T-helper 1 cell treated with Interleukin-12 subunit alpha and Interleukin-12 subunit beta and Interleukin-4 antibody, amounts not matched to agents 30 μg/mL and 1 μg/mL, for 36 hours (primary cell): ENCODE data around the gene ZNF598.
"Not testable (repeated sequence)": the region's sequence is repeated elsewhere in the genome, so short reads cannot be mapped to it uniquely, and the experiment has no call there.

Experiments
- H3K27ac Mint-ChIP-seq: one replicate; pipeline ENCODE4 v1.8.0; 2021; ENCODE audit warnings: mild to moderate bottlenecking, mixed read lengths
- H3K27me3 Mint-ChIP-seq: one replicate; pipeline ENCODE4 v1.8.0; 2021; ENCODE audit warnings: low read depth, mixed read lengths
- H3K36me3 Mint-ChIP-seq: one replicate; pipeline ENCODE4 v1.8.0; 2021; ENCODE audit warnings: low read depth, mixed read lengths
- H3K4me1 Mint-ChIP-seq: one replicate; pipeline ENCODE4 v1.8.0; 2021; ENCODE audit warnings: low read depth, mixed read lengths
- H3K4me3 Mint-ChIP-seq: one replicate; pipeline ENCODE4 v1.8.0; 2021; ENCODE audit warnings: mild to moderate bottlenecking, moderate library complexity, mixed read lengths
- H3K9me3 Mint-ChIP-seq: one replicate; pipeline ENCODE4 v1.8.0; 2021; ENCODE audit warnings: mixed read lengths

ZNF598 gene

GRCh38 chr16:1962161-1963153, 47.2 kb downstream of the ZNF598 start:
- Mint-ChIP-seq H3K4me1 (peaks cover 40% of the 10 kb centered on the region), H3K4me3 (peak overlapping the region; percentile 96), H3K27ac (peak overlapping the region; percentile 63), H3K36me3 (peaks cover 35% of the 10 kb centered on the region)
- H3K27me3 Mint-ChIP-seq, H3K9me3 Mint-ChIP-seq: not testable (repeated sequence)

GRCh38 chr16:1961651-1962067, 48.0 kb downstream of the ZNF598 start:
- Mint-ChIP-seq H3K27me3 (no peaks in the 10 kb centered on the region), H3K4me1 (peaks cover 40% of the 10 kb centered on the region), H3K27ac (peak overlapping the region; percentile 62), H3K4me3 (peak overlapping the region; percentile 63), H3K36me3 (peaks cover 35% of the 10 kb centered on the region), H3K9me3 (no peaks in the 10 kb centered on the region)

- Mint-ChIP-seq H3K4me3 (peak overlapping the region; percentile 97), H3K9me3 (no peaks in the 10 kb centered on the region), H3K27me3 (no peaks in the 10 kb centered on the region), H3K36me3 (peaks cover 35% of the 10 kb centered on the region), H3K4me1 (peaks cover 40% of the 10 kb centered on the region), H3K27ac (peak overlapping the region; percentile 96)
These were observed 48.7 kb downstream of the ZNF598 start for GRCh38 chr16:1960665-1961630.

- no peaks in the 10 kb centered on the region for H3K9me3 Mint-ChIP-seq
- peak within 1 kb of the TSS; percentile 96 for H3K27ac Mint-ChIP-seq
- peaks cover 33% of the 10 kb centered on the region for H3K36me3 Mint-ChIP-seq
- H3K27me3 Mint-ChIP-seq, result no peaks in the 10 kb centered on the region
- H3K4me1 Mint-ChIP-seq, result peaks cover 35% of the 10 kb centered on the region
- H3K4me3 Mint-ChIP-seq, result peak within 1 kb of the TSS; percentile 97
These were observed 50.2 kb downstream of the ZNF598 start, which contains the start of gene NDUFB10 for GRCh38 chr16:1959269-1960039. Gene NDUFB10, plus strand, starts transcription at chr16:1959538. Its CDS starts 87 bp downstream, at chr16:1959625.

DNA sequence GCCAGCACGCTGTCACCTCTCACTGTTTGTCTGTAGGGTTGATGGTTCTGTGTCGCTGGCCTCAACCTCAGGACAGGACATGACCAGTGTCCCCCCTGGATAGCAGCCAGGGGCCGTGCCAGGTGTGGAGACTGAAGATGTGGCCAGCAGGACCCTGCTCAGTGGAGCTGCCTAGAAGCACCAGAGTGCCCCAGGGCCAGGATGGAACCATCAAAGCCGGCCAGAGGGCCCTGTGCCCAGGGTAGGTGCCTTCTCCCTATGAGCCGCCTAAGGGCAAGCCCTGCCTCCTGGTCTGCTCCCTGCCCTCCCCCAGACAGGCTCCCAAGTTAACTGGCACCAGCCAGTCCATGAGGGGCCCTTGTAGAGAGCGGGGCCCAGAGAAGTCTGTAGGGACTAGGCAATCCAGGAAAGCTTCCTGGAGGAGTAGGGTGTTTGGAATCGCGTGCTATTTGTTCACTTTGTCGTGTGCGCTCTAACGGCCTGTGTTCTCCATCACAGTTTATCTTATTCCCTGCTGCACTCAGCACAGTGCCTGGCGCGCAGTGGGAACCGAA, 50.8 kb downstream of the ZNF598 start:
- H3K27ac Mint-ChIP-seq, result peak overlapping the region; percentile 47

GRCh38 chr16:1958143-1958491, 51.5 kb downstream of the ZNF598 start:
- not testable (repeated sequence) for H3K27ac Mint-ChIP-seq, H3K27me3 Mint-ChIP-seq, H3K4me3 Mint-ChIP-seq, H3K9me3 Mint-ChIP-seq
- H3K36me3 Mint-ChIP-seq, result peaks cover 24% of the 10 kb centered on the region
- H3K4me1 Mint-ChIP-seq, result peaks cover 26% of the 10 kb centered on the region

More for the DNA sequence above, 50.8 kb downstream of the ZNF598 start:
- no peaks in the 10 kb centered on the region for H3K9me3 Mint-ChIP-seq
- no peaks in the 10 kb centered on the region for H3K27me3 Mint-ChIP-seq
- H3K4me1 Mint-ChIP-seq, result peaks cover 30% of the 10 kb centered on the region
- peaks cover 28% of the 10 kb centered on the region for H3K36me3 Mint-ChIP-seq
- H3K4me3 Mint-ChIP-seq, result peak overlapping the region; percentile 97

- Mint-ChIP-seq H3K36me3 (peaks cover 19% of the 10 kb centered on the region), H3K4me1 (peaks cover 24% of the 10 kb centered on the region)
- not testable (repeated sequence) for H3K27me3 Mint-ChIP-seq, H3K9me3 Mint-ChIP-seq, H3K27ac Mint-ChIP-seq, H3K4me3 Mint-ChIP-seq
These were observed 52.0 kb downstream of the ZNF598 start for GRCh38 chr16:1957434-1958142.

GRCh38 chr16:1953734-1954133, 55.9 kb downstream of the ZNF598 start:
- no peaks in the 10 kb centered on the region for H3K36me3 Mint-ChIP-seq
- H3K27ac Mint-ChIP-seq, result no peak overlapping the region
- peaks cover 7% of the 10 kb centered on the region for H3K27me3 Mint-ChIP-seq
- H3K4me1 Mint-ChIP-seq, result no peaks in the 10 kb centered on the region
- no peaks in the 10 kb centered on the region for H3K9me3 Mint-ChIP-seq
- H3K4me3 Mint-ChIP-seq, result no peak overlapping the region

DNA sequence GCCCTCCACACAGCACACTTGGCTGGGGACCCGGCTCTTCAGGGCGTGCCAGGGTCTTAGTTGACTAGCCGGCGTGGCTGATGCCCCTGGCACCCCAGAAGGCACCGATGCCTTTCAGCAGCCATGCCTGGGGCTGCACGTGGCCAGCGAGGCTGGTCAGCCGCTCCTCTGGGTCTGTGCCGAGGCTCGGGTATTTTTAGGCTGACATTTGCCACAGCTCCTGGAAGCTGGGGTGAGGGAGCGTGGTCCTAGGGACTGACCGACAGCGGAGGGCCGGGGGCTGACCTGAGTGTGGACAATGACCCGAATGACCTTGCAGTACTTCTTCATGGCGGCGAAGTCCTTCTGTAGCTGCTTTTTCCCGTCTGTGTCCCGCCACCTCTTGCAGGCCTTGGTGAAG, 59.1 kb downstream of the ZNF598 start:
- Mint-ChIP-seq H3K27me3 (peaks cover 7% of the 10 kb centered on the region), H3K9me3 (no peaks in the 10 kb centered on the region), H3K36me3 (no peaks in the 10 kb centered on the region), H3K4me1 (no peaks in the 10 kb centered on the region), H3K4me3 (no peak overlapping the region), H3K27ac (no peak overlapping the region)

GRCh38 chr16:1950047-1950446, 59.6 kb downstream of the ZNF598 start:
- H3K27ac Mint-ChIP-seq, result no peak overlapping the region
- H3K4me1 Mint-ChIP-seq, result no peaks in the 10 kb centered on the region
- H3K36me3 Mint-ChIP-seq, result no peaks in the 10 kb centered on the region

DNA sequence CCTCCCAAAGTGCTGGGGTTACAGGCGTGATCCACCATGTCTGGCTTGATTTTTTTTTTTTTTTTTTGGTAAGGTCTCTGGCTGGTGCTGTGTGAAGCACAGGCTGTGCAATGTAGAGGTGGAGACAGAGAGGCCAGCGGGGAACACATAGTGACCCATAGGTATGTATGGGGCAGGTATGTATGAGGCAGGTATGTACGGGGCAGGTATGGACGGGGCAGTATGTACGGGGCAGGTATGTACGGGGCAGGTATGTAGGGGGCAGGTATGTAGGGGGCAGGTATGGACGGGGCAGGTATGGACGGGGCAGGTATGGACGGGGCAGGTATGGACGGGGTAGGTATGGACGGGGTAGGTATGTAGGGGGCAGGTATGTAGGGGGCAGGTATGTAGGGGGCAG, 60.1 kb downstream of the ZNF598 start:
- peaks cover 7% of the 10 kb centered on the region for H3K27me3 Mint-ChIP-seq
- H3K4me3 Mint-ChIP-seq, result no peak overlapping the region
- no peak overlapping the region for H3K27ac Mint-ChIP-seq
- H3K4me1 Mint-ChIP-seq, result peaks cover under 1% of the 10 kb centered on the region
- H3K36me3 Mint-ChIP-seq, result no peaks in the 10 kb centered on the region
- no peaks in the 10 kb centered on the region for H3K9me3 Mint-ChIP-seq

More at GRCh38 chr16:1950047-1950446, 59.6 kb downstream of the ZNF598 start:
- H3K9me3 Mint-ChIP-seq, result no peaks in the 10 kb centered on the region
- no peak overlapping the region for H3K4me3 Mint-ChIP-seq
- peaks cover 7% of the 10 kb centered on the region for H3K27me3 Mint-ChIP-seq
